ENCODE data around the gene ZNF8. TPM values are rescaled to one million over a fixed set of nuclear protein-coding genes. Genes with fewer than 3 reads are reported as not detected.
A peak's percentile ranks its signal among the peaks of the same experiment; 100 is the strongest.
"Not testable (repeated sequence)": the region's sequence is repeated elsewhere in the genome, so short reads cannot be mapped to it uniquely, and the experiment has no call there.

Gene ZNF8
- total RNA-seq, 4 donors from 2014 or later: 0.78 to 2.1 (median 1.2) TPM

- ATAC-seq: no peak
- Histone ChIP-seq H3K9me3 (peaks cover 4 to 78% (median 50%) of the 10 kb centered on the region in 3 donors), H3K4me1 (no peaks in the 10 kb centered on the region), H3K4me3 (peak overlapping the region in 1 of 4 donors; percentile 2), H3K36me3 (peaks cover 13 to 99% of the 10 kb centered on the region in 2 donors), H3K27ac (no peak overlapping the region), H3K27me3 (no peaks in the 10 kb centered on the region)
- DNase-seq: no peak
- intact Hi-C loops (cut with DNase I; ENCODE audit: low total_unique reads): no loop called here
- no peak for TF ChIP-seq CTCF (IDR thresholded peaks at IDR 0.05 in 4 of 5, conservative IDR thresholded peaks at IDR 0.05 in 1 of 5)
- TF ChIP-seq POLR2A (IDR thresholded peaks at IDR 0.05): no peak
- in situ Hi-C loops (cut with MboI; ENCODE audit: low sequenced_read_pairs in 4 of 4): no loop called here
These were observed 29.9 kb upstream of the ZNF8 start for GRCh38 chr19:58248886-58249285.

GRCh38 chr19:58252102-58252685 lies 26.6 kb upstream of the ZNF8 start:
- H3K27ac ChIP-seq: no peak overlapping the region
- DNase-seq: no peak
- peak overlapping the region in 1 of 4 donors; percentile 12 for H3K4me3 ChIP-seq
- no peaks in the 10 kb centered on the region for H3K4me1 ChIP-seq
- intact Hi-C loops (cut with DNase I; ENCODE audit: low total_unique reads): no loop called here
- TF ChIP-seq POLR2A (IDR thresholded peaks at IDR 0.05) (no peak), CTCF (IDR thresholded peaks at IDR 0.05 in 4 of 5, conservative IDR thresholded peaks at IDR 0.05 in 1 of 5) (no peak)
- in situ Hi-C loops (cut with MboI; ENCODE audit: low sequenced_read_pairs in 4 of 4): no loop called here
- H3K27me3 ChIP-seq: no peaks in the 10 kb centered on the region
- H3K9me3 ChIP-seq: peaks cover 4 to 85% (median 42%) of the 10 kb centered on the region in 3 donors
- H3K36me3 ChIP-seq: peaks cover 8 to 99% of the 10 kb centered on the region in 2 donors
- ATAC-seq: no peak

- H3K4me1 ChIP-seq; intact Hi-C loops (cut with DNase I; ENCODE audit: low total_unique reads); H3K27ac ChIP-seq; in situ Hi-C loops (cut with MboI; ENCODE audit: low sequenced_read_pairs in 4 of 4); H3K27me3 ChIP-seq; DNase-seq; ATAC-seq: not testable (repeated sequence)
- peak overlapping the region in 1 of 4 donors; percentile 31 for H3K4me3 ChIP-seq
- H3K9me3 ChIP-seq: peaks cover 43 to 89% (median 80%) of the 10 kb centered on the region in 3 donors
- peaks cover 17 to 98% of the 10 kb centered on the region in 2 donors for H3K36me3 ChIP-seq
These were observed 20.5 kb upstream of the ZNF8 start for GRCh38 chr19:58258259-58258658.

- Histone ChIP-seq H3K4me3 (peak overlapping the region in 1 of 4 donors; percentile 39), H3K4me1 (no peaks in the 10 kb centered on the region), H3K27ac (no peak overlapping the region), H3K36me3 (peaks cover 14 to 78% of the 10 kb centered on the region in 2 donors), H3K27me3 (peaks cover 0 to 2% (median 0%) of the 10 kb centered on the region in 3 donors), H3K9me3 (peaks cover 47 to 94% (median 84%) of the 10 kb centered on the region in 3 donors)
- intact Hi-C loops (cut with DNase I; ENCODE audit: low total_unique reads) (no loop called here), in situ Hi-C loops (cut with MboI; ENCODE audit: low sequenced_read_pairs in 4 of 4) (no loop called here)
- ATAC-seq (no peak), DNase-seq (no peak)
- TF ChIP-seq CTCF (IDR thresholded peaks at IDR 0.05 in 4 of 5, conservative IDR thresholded peaks at IDR 0.05 in 1 of 5): no peak
These were observed 17.2 kb upstream of the ZNF8 start for GRCh38 chr19:58261600-58261967.

GRCh38 chr19:58261968-58262921 lies 16.5 kb upstream of the ZNF8 start:
- peaks cover 14 to 73% of the 10 kb centered on the region in 2 donors for H3K36me3 ChIP-seq
- peak overlapping the region in 1 of 4 donors; percentile 39 for H3K4me3 ChIP-seq
- ATAC-seq (no peak), DNase-seq (no peak)
- intact Hi-C loops (cut with DNase I; ENCODE audit: low total_unique reads): no loop called here
- peaks cover 0 to 2% (median 0%) of the 10 kb centered on the region in 3 donors for H3K27me3 ChIP-seq
- TF ChIP-seq CTCF (IDR thresholded peaks at IDR 0.05 in 4 of 5, conservative IDR thresholded peaks at IDR 0.05 in 1 of 5) (no peak), POLR2A (IDR thresholded peaks at IDR 0.05) (no peak)
- H3K4me1 ChIP-seq: no peaks in the 10 kb centered on the region
- peaks cover 47 to 96% (median 85%) of the 10 kb centered on the region in 3 donors for H3K9me3 ChIP-seq
- in situ Hi-C loops (cut with MboI; ENCODE audit: low sequenced_read_pairs in 4 of 4): no loop called here
- no peak overlapping the region for H3K27ac ChIP-seq

Data from gastrocnemius medialis (tissue), 4 donors.